ENCODE data around the gene PSMB7.

The PSMB7 gene

DNA sequence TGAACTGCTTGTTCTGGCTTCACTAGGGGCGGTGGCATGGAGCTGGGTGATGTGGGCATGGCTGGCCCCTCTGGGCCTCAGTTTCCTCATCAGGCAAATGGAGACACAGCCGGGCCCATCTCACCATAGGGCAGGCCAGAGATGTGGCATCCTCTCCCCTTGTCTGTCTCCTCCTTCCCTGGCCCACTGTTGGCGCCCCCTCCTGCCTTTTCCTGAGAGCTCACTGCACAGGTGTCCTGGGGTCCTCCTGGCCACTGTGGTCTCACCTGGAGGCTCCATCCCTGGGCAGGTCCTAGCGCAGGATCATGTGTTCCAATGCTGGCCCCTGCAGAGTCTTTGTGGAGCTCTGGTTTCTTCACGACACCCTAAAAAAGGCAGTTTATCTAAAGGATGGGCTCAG is 104.0 kb downstream of the PSMB7 start:
- TF ChIP-seq ZFX (IDR thresholded peaks at IDR 0.05) = no peak
- TF ChIP-seq, protein P1, sequence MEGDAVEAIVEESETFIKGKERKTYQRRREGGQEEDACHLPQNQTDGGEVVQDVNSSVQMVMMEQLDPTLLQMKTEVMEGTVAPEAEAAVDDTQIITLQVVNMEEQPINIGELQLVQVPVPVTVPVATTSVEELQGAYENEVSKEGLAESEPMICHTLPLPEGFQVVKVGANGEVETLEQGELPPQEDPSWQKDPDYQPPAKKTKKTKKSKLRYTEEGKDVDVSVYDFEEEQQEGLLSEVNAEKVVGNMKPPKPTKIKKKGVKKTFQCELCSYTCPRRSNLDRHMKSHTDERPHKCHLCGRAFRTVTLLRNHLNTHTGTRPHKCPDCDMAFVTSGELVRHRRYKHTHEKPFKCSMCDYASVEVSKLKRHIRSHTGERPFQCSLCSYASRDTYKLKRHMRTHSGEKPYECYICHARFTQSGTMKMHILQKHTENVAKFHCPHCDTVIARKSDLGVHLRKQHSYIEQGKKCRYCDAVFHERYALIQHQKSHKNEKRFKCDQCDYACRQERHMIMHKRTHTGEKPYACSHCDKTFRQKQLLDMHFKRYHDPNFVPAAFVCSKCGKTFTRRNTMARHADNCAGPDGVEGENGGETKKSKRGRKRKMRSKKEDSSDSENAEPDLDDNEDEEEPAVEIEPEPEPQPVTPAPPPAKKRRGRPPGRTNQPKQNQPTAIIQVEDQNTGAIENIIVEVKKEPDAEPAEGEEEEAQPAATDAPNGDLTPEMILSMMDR (conservative IDR thresholded peaks at IDR 0.05) = no peak
- no peak overlapping the region for H3K27ac ChIP-seq

DNA sequence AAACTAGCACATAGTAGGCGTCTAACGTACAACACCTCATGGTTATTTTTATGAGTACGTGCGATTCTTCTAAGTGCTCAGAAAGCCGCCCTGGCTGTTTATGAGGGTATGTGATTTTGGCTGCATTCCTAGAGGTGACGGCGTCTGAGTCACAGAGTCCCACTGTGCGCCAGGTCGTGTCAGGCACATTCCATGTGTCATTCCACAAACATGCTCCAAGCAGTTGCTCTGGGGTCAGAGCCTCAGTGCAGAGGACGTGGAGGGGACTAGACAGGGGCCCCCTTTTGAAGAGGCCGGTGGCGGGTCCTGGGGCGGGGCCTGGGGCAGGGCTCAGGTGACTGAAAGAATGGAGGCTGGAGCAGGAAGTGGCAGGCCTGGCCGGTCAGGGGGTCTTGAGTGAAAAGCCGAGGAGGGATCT is 105.6 kb downstream of the PSMB7 start:
- TF ChIP-seq, protein P1 (conservative IDR thresholded peaks at IDR 0.05) = no peak
- no peak for TF ChIP-seq ZFX (IDR thresholded peaks at IDR 0.05)
- H3K27ac ChIP-seq = no peak overlapping the region

DNA sequence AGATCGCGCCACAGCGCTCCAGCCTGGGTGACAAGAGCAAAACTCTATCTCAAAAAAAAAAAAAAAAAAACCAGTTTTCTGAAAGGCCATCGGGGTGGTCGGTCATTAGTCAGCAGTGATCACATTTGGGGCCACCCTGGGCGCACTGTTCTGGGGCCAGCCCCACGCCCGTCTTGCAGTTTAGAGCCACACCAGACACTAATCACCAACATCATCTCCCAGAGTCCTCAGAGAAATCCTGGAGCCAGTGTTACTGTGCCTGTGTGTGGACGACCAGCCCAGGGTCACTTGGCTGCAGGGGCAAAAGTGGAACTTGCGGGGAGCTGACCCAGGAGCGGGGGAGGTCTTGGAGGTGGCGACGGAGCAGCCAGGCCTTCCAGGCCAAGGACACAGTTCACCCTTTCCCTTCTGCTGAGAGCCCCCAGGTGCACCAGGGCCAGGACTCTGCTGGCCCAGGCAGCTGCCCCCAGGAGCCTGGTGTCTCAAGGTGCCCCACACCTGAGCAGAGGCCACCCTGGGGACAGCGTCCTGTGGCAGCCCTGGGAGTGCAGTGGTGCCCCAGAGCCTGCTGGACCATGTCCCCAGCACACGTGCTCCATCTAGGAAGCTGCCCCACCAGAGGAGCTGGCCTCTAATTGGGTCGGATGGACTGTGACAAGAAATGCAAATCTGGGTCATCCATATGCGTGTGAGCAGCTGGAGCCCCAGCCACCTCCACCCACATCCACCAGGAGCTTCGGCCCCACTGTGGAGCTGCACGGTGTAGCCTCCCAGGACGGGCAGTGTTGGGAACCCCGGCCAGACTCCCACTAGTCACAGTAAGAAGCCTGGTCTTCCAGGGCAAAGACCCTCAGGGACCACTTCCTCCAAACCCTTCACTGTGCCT is 106.4 kb downstream of the PSMB7 start:
- H3K27ac ChIP-seq = no peak overlapping the region

DNA sequence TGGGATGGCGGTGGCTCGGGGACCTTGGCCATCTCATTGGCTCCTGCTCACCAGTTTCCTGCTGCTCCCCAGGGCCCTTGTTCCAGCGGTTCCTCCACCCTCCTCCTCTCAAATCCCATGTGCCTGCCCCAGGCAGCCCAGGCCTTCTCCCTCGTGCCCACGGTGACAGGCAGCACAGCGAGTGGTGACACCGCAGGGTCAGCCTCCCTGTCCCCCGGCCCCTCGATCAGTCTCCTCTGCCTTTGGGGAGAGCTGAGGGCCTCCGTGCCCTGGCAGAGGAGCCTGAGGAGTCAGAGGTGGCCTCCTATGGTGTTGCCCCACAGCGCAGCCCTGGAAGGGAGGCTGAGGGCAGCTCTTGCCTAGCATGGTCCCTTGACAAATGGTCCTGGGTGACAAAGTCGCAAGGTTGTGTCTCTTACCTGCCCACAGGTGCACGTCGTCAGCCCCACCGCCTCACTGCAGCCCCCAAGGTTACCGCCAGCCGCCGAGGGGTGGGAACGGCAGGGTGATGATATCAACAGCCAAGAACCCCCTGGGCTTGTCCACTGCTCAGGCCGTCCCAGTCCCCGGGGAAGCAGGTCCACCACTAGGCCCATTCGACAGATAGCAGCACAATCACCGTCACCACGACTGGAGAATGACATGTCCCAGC is 107.7 kb downstream of the PSMB7 start:
- TF ChIP-seq ZFX (IDR thresholded peaks at IDR 0.05) = no peak
- TF ChIP-seq, protein P1 (conservative IDR thresholded peaks at IDR 0.05) = no peak
- H3K27ac ChIP-seq = no peak overlapping the region

More for the DNA sequence above, 106.4 kb downstream of the PSMB7 start:
- no peak for TF ChIP-seq ZFX (IDR thresholded peaks at IDR 0.05)
- TF ChIP-seq, protein P1 (conservative IDR thresholded peaks at IDR 0.05) = no peak

DNA sequence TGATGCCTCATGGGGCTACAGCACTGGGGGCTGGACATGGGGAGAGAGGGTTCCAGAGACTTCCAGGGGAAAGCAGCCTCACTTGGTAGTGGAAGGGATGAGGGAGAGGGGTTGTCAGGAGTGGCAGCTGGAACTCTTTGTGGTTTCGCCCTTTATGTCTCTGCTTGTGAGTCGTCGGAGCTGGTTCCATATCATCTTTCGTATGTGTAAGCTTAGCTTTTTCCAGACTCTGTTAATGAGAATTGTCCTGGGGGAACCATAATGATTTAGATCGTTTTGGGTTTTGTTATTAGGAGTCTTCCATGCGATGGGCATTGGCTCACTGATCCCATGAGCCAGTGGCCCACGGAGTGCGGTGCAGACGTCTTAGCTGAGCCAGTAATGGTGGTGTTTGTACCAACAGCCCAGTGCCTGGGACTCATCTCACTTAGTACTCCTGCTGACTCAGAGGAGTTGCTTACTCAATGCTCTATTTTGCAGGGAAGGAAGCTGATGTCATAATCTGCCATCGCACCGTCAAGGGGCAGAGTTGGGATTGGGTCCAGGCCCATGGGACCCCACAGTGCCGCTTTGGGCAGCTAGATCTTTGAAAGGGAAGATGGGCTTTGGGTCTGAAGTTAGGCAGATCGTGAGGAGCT is 109.0 kb downstream of the PSMB7 start:
- no peak for TF ChIP-seq ZFX (IDR thresholded peaks at IDR 0.05)
- TF ChIP-seq, protein P1 (conservative IDR thresholded peaks at IDR 0.05) = no peak
- no peak overlapping the region for H3K27ac ChIP-seq

GRCh38 chr9:124304285-124304684 is 111.0 kb downstream of the PSMB7 start:
- no peak overlapping the region for H3K27ac ChIP-seq
- no peak for TF ChIP-seq ZFX (IDR thresholded peaks at IDR 0.05)
- TF ChIP-seq, protein P1 (conservative IDR thresholded peaks at IDR 0.05) = no peak

- TF ChIP-seq, protein P1 (conservative IDR thresholded peaks at IDR 0.05) = no peak
- H3K27ac ChIP-seq = no peak overlapping the region
Measured at GRCh38 chr9:124303762-124304161, 111.5 kb downstream of the PSMB7 start.
